GM23338 (cell line): ENCODE results near the gene ENOX2. TPM values are rescaled to one million over a fixed set of nuclear protein-coding genes. Genes with fewer than 3 reads are reported as not detected.

Experiments used
- ATAC-seq: fragments of 200-7000 bp; cut with Tn5 transposase; 3 replicates; pipeline ENCODE4 v1.9.1; 2020
- DNase-seq: peaks from one replicate; pipeline ENCODE4 v3.0.0-alpha.2; 2015; ENCODE audit warnings: low spot score
- H2AFZ ChIP-seq: fragments of 200-600 bp; sonication (generic); 2 replicates; pipeline ENCODE4 v1.8.0; 2016; ENCODE audit warnings: antibody characterized with exemption, mild to moderate bottlenecking, moderate library complexity
- H3F3A ChIP-seq: fragments of 200-600 bp; sonication (generic); replicated peaks from 2 replicates; pipeline ENCODE4 v1.8.0; 2017; ENCODE audit warnings: antibody characterized with exemption, mixed run types, low read depth
- H3K27ac ChIP-seq: fragments of 200-600 bp; sonication (generic); 2 replicates; pipeline ENCODE4 v1.6.1; 2016; ENCODE audit warnings: low read depth
- H3K27me3 ChIP-seq: fragments of 200-600 bp; sonication (generic); 2 replicates; pipeline ENCODE4 v1.8.0; 2016; ENCODE audit warnings: mild to moderate bottlenecking, mixed run types, moderate library complexity; ENCODE audit not compliant: insufficient read depth
- H3K36me3 ChIP-seq: fragments of 200-600 bp; sonication (generic); 2 replicates; pipeline ENCODE4 v1.8.0; 2016; ENCODE audit warnings: mild to moderate bottlenecking; ENCODE audit not compliant: insufficient read depth
- H3K4me1 ChIP-seq: fragments of 200-600 bp; sonication (generic); 2 replicates; pipeline ENCODE4 v1.8.0; 2016; ENCODE audit warnings: mild to moderate bottlenecking, moderate library complexity; ENCODE audit not compliant: insufficient read depth
- H3K4me2 ChIP-seq: fragments of 200-600 bp; sonication (generic); 2 replicates; pipeline ENCODE4 v1.7.1; 2017; ENCODE audit warnings: mixed run types
- H3K4me3 ChIP-seq: fragments of 200-600 bp; sonication (generic); 2 replicates; pipeline ENCODE4 v1.6.1; 2016; ENCODE audit warnings: mixed run types
- H3K79me2 ChIP-seq: fragments of 200-600 bp; sonication (generic); replicated peaks from 2 replicates; pipeline ENCODE4 v1.8.0; 2017; ENCODE audit warnings: mild to moderate bottlenecking; ENCODE audit not compliant: insufficient read depth
- H3K9me2 ChIP-seq: fragments of 200-600 bp; sonication (generic); 2 replicates; pipeline ENCODE4 v1.8.0; 2017; ENCODE audit not compliant: insufficient read depth
- H4K20me1 ChIP-seq: fragments of 200-600 bp; sonication (generic); replicated peaks from 2 replicates; pipeline ENCODE4 v1.8.0; 2017; ENCODE audit warnings: mild to moderate bottlenecking; ENCODE audit not compliant: insufficient read depth
- H3K27ac Mint-ChIP-seq: 2 replicates; pipeline ENCODE4 v1.8.0; 2020; ENCODE audit warnings: inconsistent platforms, mild to moderate bottlenecking, moderate library complexity, mixed read lengths
- H3K27me3 Mint-ChIP-seq: 3 replicates; pipeline ENCODE4 v1.8.0; 2022; ENCODE audit warnings: low read depth, mild to moderate bottlenecking, moderate library complexity, mixed read lengths, inconsistent platforms; ENCODE audit not compliant: insufficient read depth, poor library complexity
- H3K36me3 Mint-ChIP-seq: 3 replicates; pipeline ENCODE4 v1.8.0; 2021; ENCODE audit warnings: low read depth, mild to moderate bottlenecking, inconsistent platforms, moderate library complexity, mixed read lengths
- H3K4me1 Mint-ChIP-seq: 3 replicates; pipeline ENCODE4 v1.8.0; 2020; ENCODE audit warnings: mild to moderate bottlenecking, inconsistent platforms, mixed read lengths
- H3K4me3 Mint-ChIP-seq: 3 replicates; pipeline ENCODE4 v1.8.0; 2021; ENCODE audit warnings: moderate library complexity, mild to moderate bottlenecking, inconsistent platforms, mixed read lengths
- H3K9me3 Mint-ChIP-seq: 3 replicates; pipeline ENCODE4 v1.8.0; 2020; ENCODE audit warnings: moderate library complexity, mild to moderate bottlenecking, inconsistent platforms, mixed read lengths
- CREB1 ChIP-seq: fragments of 250-450 bp; sonication (Bioruptor Pico); IDR thresholded peaks from 2 replicates; pipeline ENCODE4 v1.5.0; 2020; ENCODE audit warnings: low read depth, mild to moderate bottlenecking, moderate library complexity
- CTCF ChIP-seq, 2 experiments: fragments of 200-600 bp in 1 of 2; sonication (generic) in 1 of 2; conservative IDR thresholded peaks; 2 replicates each; pipeline versions ENCODE4 v1.5.1 to v1.6.1; 2016 to 2017; ENCODE audit warnings: antibody characterized with exemption in 2 of 2, low read depth in 2 of 2, mild to moderate bottlenecking in 2 of 2, moderate library complexity in 1 of 2
- ETS1 ChIP-seq: IDR thresholded peaks from 2 replicates; pipeline ENCODE4 v1.6.1; 2016; ENCODE audit warnings: antibody characterized with exemption
- EZH2 ChIP-seq: fragments of 200-600 bp; sonication (generic); IDR thresholded peaks from one replicate; pipeline ENCODE4 v1.8.0; 2017; ENCODE audit warnings: antibody characterized with exemption, mild to moderate bottlenecking, low read depth; ENCODE audit not compliant: unreplicated experiment
- EZH2phosphoT487 ChIP-seq: fragments of 200-600 bp; sonication (generic); IDR thresholded peaks from one replicate; pipeline ENCODE4 v1.8.1; 2018; ENCODE audit warnings: antibody characterized with exemption; ENCODE audit not compliant: unreplicated experiment
- JUNB ChIP-seq: IDR thresholded peaks from one replicate; pipeline ENCODE4 v1.6.1; 2016; ENCODE audit warnings: antibody characterized with exemption; ENCODE audit not compliant: unreplicated experiment
- NANOG ChIP-seq: IDR thresholded peaks from 2 replicates; pipeline ENCODE4 v1.6.1; 2016; ENCODE audit warnings: antibody characterized with exemption, borderline replicate concordance
- POLR2AphosphoS5 ChIP-seq: IDR thresholded peaks from 2 replicates; pipeline ENCODE4 v1.6.1; 2016; ENCODE audit warnings: antibody characterized with exemption, low read depth
- STAT1 ChIP-seq: IDR thresholded peaks from one replicate; pipeline ENCODE4 v1.6.1; 2016; ENCODE audit warnings: antibody characterized with exemption; ENCODE audit not compliant: unreplicated experiment
- ZNF114 ChIP-seq: fragments of 250-450 bp; sonication (Bioruptor Pico); IDR thresholded peaks from 2 replicates; pipeline ENCODE4 v1.5.0; 2020; ENCODE audit warnings: mild to moderate bottlenecking, moderate library complexity
- ZNF331 ChIP-seq: fragments of 250-450 bp; sonication (Bioruptor Pico); IDR thresholded peaks from 2 replicates; pipeline ENCODE4 v1.5.0; 2020; ENCODE audit warnings: low read depth, mild to moderate bottlenecking, moderate library complexity
- polyA plus RNA-seq: library from polyadenylated mRNA; unstranded; fragments of >200 nt; fragmentation: Nextera tagmentation; extraction: Ambion mirVana; gene quantifications from 2 replicates; pipeline ENCODE4 v1.2.1, GENCODE V29; 2016
- total RNA-seq: library from RNA; depleted of rRNA; stranded (reverse); fragments of >200 nt; shearing (Covaris generic); gene quantifications from 2 replicates; pipeline ENCODE4 v1.2.3, GENCODE V29; 2014
- TF ChIP-seq, protein P1 (sequence below): fragments of 250-450 bp; sonication (Bioruptor Pico); IDR thresholded peaks from 2 replicates; pipeline ENCODE4 v1.5.0; 2020; ENCODE audit warnings: mild to moderate bottlenecking, moderate library complexity

ENOX2 gene
- total and polyA plus RNA-seq, 2 experiments from 2014 or later = 9.6 to 11.2 TPM

GRCh38 chrX:130772776-130773143, 130.2 kb downstream of the ENOX2 start:
- Mint-ChIP-seq H3K4me1 (peaks cover 16% of the 10 kb centered on the region; the same call in 2 of the 3 replicates), H3K4me3 (no peak overlapping the region), H3K9me3 (no peaks in the 10 kb centered on the region), H3K27ac (no peak overlapping the region), H3K36me3 (no peaks in the 10 kb centered on the region), H3K27me3 (no peaks in the 10 kb centered on the region)
- Histone ChIP-seq H3K9me2 (no peaks in the 10 kb centered on the region), H3K4me2 (no peak overlapping the region), H3K4me3 (no peak overlapping the region), H3K36me3 (no peaks in the 10 kb centered on the region), H3K4me1 (no peaks in the 10 kb centered on the region; the same call in 1 of the 2 replicates), H4K20me1 (no peaks in the 10 kb centered on the region), H2AFZ (no peak overlapping the region), H3K27me3 (no peaks in the 10 kb centered on the region), H3F3A (no peaks in the 10 kb centered on the region), H3K27ac (no peak overlapping the region), H3K79me2 (no peaks in the 10 kb centered on the region)
- ATAC-seq = no peak
- no peak for TF ChIP-seq EZH2phosphoT487
- no peak for TF ChIP-seq JUNB
- TF ChIP-seq POLR2AphosphoS5 = no peak
- DNase-seq = no peak

DNA sequence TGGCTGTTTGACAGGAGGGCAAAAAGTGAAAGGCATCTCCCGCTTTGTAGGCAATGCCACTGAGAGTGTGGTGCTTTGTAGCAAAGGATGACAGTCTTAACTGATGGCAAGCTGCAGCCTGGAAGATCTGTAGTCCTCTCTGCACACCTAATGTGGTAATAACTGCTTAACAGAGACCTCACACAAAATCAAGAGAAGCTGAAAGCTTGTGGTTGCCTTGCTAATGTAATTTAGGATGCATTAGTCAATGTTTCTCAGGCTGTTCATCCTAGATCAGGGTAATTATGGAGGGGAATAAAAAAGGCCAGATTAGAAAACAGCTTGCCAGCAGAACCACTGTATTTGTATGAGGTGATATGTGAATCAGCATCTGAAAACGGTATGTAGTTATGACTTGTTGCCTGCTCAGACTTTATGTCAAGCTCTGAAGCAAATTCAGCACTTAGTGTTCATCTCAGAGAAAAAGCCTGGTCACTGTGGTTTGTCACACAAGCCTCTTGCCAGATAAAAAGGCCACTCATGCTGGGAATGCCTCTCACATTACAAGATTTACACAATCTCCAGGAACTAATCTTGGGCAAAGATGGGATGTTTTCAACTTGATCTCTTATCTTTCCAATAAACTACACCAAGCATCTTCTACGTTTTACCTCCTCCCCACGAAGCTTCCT, 130.8 kb downstream of the ENOX2 start:
- Histone ChIP-seq H3K27me3 (no peaks in the 10 kb centered on the region), H3K79me2 (no peaks in the 10 kb centered on the region), H2AFZ (no peak overlapping the region), H3K27ac (no peak overlapping the region), H3F3A (no peaks in the 10 kb centered on the region), H3K36me3 (no peaks in the 10 kb centered on the region), H3K9me2 (no peaks in the 10 kb centered on the region), H3K4me1 (no peaks in the 10 kb centered on the region; the same call in 1 of the 2 replicates), H3K4me3 (no peak overlapping the region), H3K4me2 (no peak overlapping the region), H4K20me1 (no peaks in the 10 kb centered on the region)
- Mint-ChIP-seq H3K36me3 (no peaks in the 10 kb centered on the region), H3K27me3 (no peaks in the 10 kb centered on the region), H3K4me3 (no peak overlapping the region), H3K27ac (no peak overlapping the region), H3K9me3 (no peaks in the 10 kb centered on the region), H3K4me1 (peaks cover 16% of the 10 kb centered on the region; the same call in 2 of the 3 replicates)
- ATAC-seq = no peak
- DNase-seq = no peak
- TF ChIP-seq EZH2 (no peak), STAT1 (no peak), CTCF (conservative IDR thresholded peaks at IDR 0.05; ENCODE audit: low read depth in 2 of 2) (no peak), NANOG (no peak), ETS1 (no peak), EZH2phosphoT487 (no peak), CREB1 (CRISPR knock-in tag) (no peak), JUNB (no peak), ZNF114 (CRISPR knock-in tag) (no peak), POLR2AphosphoS5 (no peak), ZNF331 (CRISPR knock-in tag) (no peak)
- TF ChIP-seq, protein P1, sequence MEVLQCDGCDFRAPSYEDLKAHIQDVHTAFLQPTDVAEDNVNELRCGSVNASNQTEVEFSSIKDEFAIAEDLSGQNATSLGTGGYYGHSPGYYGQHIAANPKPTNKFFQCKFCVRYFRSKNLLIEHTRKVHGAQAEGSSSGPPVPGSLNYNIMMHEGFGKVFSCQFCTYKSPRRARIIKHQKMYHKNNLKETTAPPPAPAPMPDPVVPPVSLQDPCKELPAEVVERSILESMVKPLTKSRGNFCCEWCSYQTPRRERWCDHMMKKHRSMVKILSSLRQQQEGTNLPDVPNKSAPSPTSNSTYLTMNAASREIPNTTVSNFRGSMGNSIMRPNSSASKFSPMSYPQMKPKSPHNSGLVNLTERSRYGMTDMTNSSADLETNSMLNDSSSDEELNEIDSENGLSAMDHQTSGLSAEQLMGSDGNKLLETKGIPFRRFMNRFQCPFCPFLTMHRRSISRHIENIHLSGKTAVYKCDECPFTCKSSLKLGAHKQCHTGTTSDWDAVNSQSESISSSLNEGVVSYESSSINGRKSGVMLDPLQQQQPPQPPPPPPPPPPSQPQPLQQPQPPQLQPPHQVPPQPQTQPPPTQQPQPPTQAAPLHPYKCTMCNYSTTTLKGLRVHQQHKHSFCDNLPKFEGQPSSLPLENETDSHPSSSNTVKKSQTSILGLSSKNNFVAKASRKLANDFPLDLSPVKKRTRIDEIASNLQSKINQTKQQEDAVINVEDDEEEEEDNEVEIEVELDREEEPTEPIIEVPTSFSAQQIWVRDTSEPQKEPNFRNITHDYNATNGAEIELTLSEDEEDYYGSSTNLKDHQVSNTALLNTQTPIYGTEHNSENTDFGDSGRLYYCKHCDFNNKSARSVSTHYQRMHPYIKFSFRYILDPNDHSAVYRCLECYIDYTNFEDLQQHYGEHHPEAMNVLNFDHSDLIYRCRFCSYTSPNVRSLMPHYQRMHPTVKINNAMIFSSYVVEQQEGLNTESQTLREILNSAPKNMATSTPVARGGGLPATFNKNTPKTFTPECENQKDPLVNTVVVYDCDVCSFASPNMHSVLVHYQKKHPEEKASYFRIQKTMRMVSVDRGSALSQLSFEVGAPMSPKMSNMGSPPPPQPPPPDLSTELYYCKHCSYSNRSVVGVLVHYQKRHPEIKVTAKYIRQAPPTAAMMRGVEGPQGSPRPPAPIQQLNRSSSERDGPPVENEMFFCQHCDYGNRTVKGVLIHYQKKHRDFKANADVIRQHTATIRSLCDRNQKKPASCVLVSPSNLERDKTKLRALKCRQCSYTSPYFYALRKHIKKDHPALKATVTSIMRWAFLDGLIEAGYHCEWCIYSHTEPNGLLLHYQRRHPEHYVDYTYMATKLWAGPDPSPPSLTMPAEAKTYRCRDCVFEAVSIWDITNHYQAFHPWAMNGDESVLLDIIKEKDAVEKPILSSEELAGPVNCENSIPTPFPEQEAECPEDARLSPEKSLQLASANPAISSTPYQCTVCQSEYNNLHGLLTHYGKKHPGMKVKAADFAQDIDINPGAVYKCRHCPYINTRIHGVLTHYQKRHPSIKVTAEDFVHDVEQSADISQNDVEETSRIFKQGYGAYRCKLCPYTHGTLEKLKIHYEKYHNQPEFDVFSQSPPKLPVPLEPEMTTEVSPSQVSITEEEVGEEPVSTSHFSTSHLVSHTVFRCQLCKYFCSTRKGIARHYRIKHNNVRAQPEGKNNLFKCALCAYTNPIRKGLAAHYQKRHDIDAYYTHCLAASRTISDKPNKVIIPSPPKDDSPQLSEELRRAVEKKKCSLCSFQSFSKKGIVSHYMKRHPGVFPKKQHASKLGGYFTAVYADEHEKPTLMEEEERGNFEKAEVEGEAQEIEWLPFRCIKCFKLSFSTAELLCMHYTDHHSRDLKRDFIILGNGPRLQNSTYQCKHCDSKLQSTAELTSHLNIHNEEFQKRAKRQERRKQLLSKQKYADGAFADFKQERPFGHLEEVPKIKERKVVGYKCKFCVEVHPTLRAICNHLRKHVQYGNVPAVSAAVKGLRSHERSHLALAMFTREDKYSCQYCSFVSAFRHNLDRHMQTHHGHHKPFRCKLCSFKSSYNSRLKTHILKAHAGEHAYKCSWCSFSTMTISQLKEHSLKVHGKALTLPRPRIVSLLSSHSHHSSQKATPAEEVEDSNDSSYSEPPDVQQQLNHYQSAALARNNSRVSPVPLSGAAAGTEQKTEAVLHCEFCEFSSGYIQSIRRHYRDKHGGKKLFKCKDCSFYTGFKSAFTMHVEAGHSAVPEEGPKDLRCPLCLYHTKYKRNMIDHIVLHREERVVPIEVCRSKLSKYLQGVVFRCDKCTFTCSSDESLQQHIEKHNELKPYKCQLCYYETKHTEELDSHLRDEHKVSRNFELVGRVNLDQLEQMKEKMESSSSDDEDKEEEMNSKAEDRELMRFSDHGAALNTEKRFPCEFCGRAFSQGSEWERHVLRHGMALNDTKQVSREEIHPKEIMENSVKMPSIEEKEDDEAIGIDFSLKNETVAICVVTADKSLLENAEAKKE (CRISPR knock-in tag) = no peak
